ENCODE measurements around the gene EIF2D.

- TF ChIP-seq CTCF (IDR thresholded peaks at IDR 0.05), result no peak
- no peak for TF ChIP-seq POLR2A (IDR thresholded peaks at IDR 0.05)
- TF ChIP-seq POLR2AphosphoS5 (IDR thresholded peaks at IDR 0.05), result no peak
- no peak for TF ChIP-seq EP300 (IDR thresholded peaks at IDR 0.05)
Observed at GRCh38 chr1:206600527-206600926, 11.7 kb downstream of the EIF2D start.

Measured in upper lobe of left lung (tissue), 4 donors.